A549 (cell line): ENCODE measurements around the gene MRPL55. TPM values are rescaled to one million over a fixed set of nuclear protein-coding genes. Genes with fewer than 3 reads are reported as not detected.

Source experiments
- ATAC-seq, 2 experiments: fragments of 200-7000 bp in 1 of 2; fragments of >200 bp in 1 of 2; cut with Nextera tagmentation in 1 of 2; cut with Tn5 transposase in 1 of 2; 3 replicates each; pipeline versions ENCODE4 v1.8.0 to v1.9.1; 2018 to 2020; ENCODE audit warnings: mild to moderate bottlenecking in 1 of 2, moderate library complexity in 1 of 2
- CTCF ChIA-PET: fragments of 300-600 bp; sonication (Branson Sonifier 250); formaldehyde crosslinking; extraction: SDS; loops from one replicate; lab custom pipeline; 2021; ENCODE audit warnings: antibody characterized with exemption, inconsistent platforms; lab: Yijun Ruan, JAX
- POLR2A ChIA-PET: fragments of 350-600 bp; formaldehyde crosslinking; extraction: SDS; loops from one replicate; lab custom pipeline; 2021; ENCODE audit warnings: antibody characterized with exemption, inconsistent platforms; lab: Yijun Ruan, JAX
- DNase-seq, 2 experiments: peaks; one replicate each; pipeline versions ENCODE4 v3.0.0 to v3.0.0-alpha.2; 2011 to 2016; ENCODE audit warnings: low read depth in 1 of 2, low spot score in 1 of 2
- FAIRE-seq: peaks from 2 replicates; lab custom pipeline; 2011; peaks lifted over from hg19 to GRCh38; lab: Jason Lieb, UNC
- H3K27ac ChIP-seq, 2 experiments: fragments of >200 bp; sonication (Bioruptor Twin); formaldehyde crosslinking; 3 replicates each; pipeline ENCODE4 v1.5.1; 2016 to 2017
- H3K4me1 ChIP-seq: fragments of >200 bp; sonication (Bioruptor Twin); formaldehyde crosslinking; 3 replicates; pipeline ENCODE4 v1.6.1; 2016
- H3K4me2 ChIP-seq: fragments of >200 bp; sonication (Bioruptor Twin); formaldehyde crosslinking; 3 replicates; pipeline ENCODE4 v1.6.1; 2016
- H3K4me3 ChIP-seq: fragments of >200 bp; sonication (Bioruptor Twin); formaldehyde crosslinking; 3 replicates; pipeline ENCODE4 v1.5.1; 2016
- H3K9me3 ChIP-seq: fragments of >200 bp; sonication (Bioruptor Twin); formaldehyde crosslinking; 3 replicates; pipeline ENCODE4 v1.6.1; 2016
- BHLHE40 ChIP-seq: IDR thresholded peaks from 2 replicates; pipeline ENCODE4 v1.6.1; 2012; ENCODE audit warnings: low read depth, low read length, inconsistent platforms
- CTCF ChIP-seq: fragments of >200 bp; sonication (Bioruptor Twin); formaldehyde crosslinking; IDR thresholded peaks from 3 replicates; pipeline ENCODE4 v1.5.1; 2016
- ELK1 ChIP-seq: fragments of 150-350 bp; IDR thresholded peaks from 2 replicates; pipeline ENCODE4 v1.6.1; 2014; ENCODE audit warnings: low read depth, mild to moderate bottlenecking, low read length
- FOSL2 ChIP-seq, 2 experiments: fragments of 450-650 bp in 1 of 2; fragments of >200 bp in 1 of 2; sonication (Bioruptor Twin) in 1 of 2; formaldehyde crosslinking; IDR thresholded peaks; 2 replicates each; pipeline versions ENCODE4 v1.5.0 to v1.6.1; 2016 to 2020; ENCODE audit warnings: mild to moderate bottlenecking in 1 of 2, moderate library complexity in 1 of 2
- FOXS1 ChIP-seq: fragments of 250-450 bp; sonication (Bioruptor Pico); IDR thresholded peaks from 2 replicates; pipeline ENCODE4 v1.5.0; 2020; ENCODE audit warnings: mild to moderate bottlenecking, moderate library complexity
- GATA3 ChIP-seq: IDR thresholded peaks from 2 replicates; pipeline ENCODE4 v1.6.1; 2012; ENCODE audit warnings: borderline replicate concordance
- HMGXB4 ChIP-seq: fragments of 250-450 bp; sonication (Bioruptor Pico); IDR thresholded peaks from 2 replicates; pipeline ENCODE4 v1.5.0; 2021; ENCODE audit warnings: mild to moderate bottlenecking, moderate library complexity, borderline replicate concordance
- JUN ChIP-seq, 2 experiments: fragments of >200 bp; sonication (Bioruptor Twin); formaldehyde crosslinking; IDR thresholded peaks; 2 replicates in 1 of 2; 3 replicates in 1 of 2; pipeline ENCODE4 v1.6.1; 2016 to 2017
- KDM1A ChIP-seq: fragments of 200-600 bp; sonication (generic); IDR thresholded peaks from 2 replicates; pipeline ENCODE4 v1.6.1; 2016; ENCODE audit warnings: low read depth, mild to moderate bottlenecking
- MAFK ChIP-seq: fragments of 450-650 bp; IDR thresholded peaks from 2 replicates; pipeline ENCODE4 v1.6.1; 2014; ENCODE audit not compliant: partially characterized antibody
- MYC ChIP-seq: IDR thresholded peaks from 2 replicates; pipeline ENCODE4 v1.6.1; 2012; ENCODE audit warnings: mild to moderate bottlenecking, inconsistent platforms, low read length, improper control_type of control experiment, borderline replicate concordance
- NFE2L2 ChIP-seq: fragments of 150-350 bp; conservative IDR thresholded peaks from 2 replicates; pipeline ENCODE4 v1.6.1; 2014; ENCODE audit warnings: low read length
- NR3C1 ChIP-seq: fragments of >200 bp; sonication (Bioruptor Twin); formaldehyde crosslinking; IDR thresholded peaks from 3 replicates; pipeline ENCODE4 v1.6.1; 2017
- PBX3 ChIP-seq: IDR thresholded peaks from 2 replicates; pipeline ENCODE4 v1.6.1; 2012
- RFX5 ChIP-seq: fragments of 450-650 bp; IDR thresholded peaks from 2 replicates; pipeline ENCODE4 v1.7.1; 2014; ENCODE audit warnings: antibody characterized with exemption, mild to moderate bottlenecking, moderate library complexity
- RNF2 ChIP-seq: fragments of 200-600 bp; sonication (generic); IDR thresholded peaks from 2 replicates; pipeline ENCODE4 v1.6.1; 2016; ENCODE audit warnings: low read depth, mild to moderate bottlenecking, antibody characterized with exemption, moderate library complexity, borderline replicate concordance
- SREBF2 ChIP-seq: fragments of 450-650 bp; IDR thresholded peaks from 2 replicates; pipeline ENCODE4 v1.6.1; 2014; ENCODE audit warnings: mild to moderate bottlenecking, moderate library complexity
- ZFP36 ChIP-seq: fragments of 450-650 bp; IDR thresholded peaks from 2 replicates; pipeline ENCODE4 v1.6.1; 2014; ENCODE audit warnings: borderline replicate concordance; ENCODE audit not compliant: partially characterized antibody
- ZSCAN20 ChIP-seq: fragments of 250-450 bp; sonication (Bioruptor Pico); IDR thresholded peaks from 2 replicates; pipeline ENCODE4 v1.8.0; 2022; ENCODE audit warnings: mild to moderate bottlenecking, moderate library complexity
- WGBS: methylation state at CpG from one replicate; pipeline ENCODE4 v1.1.6; 2017; ENCODE audit errors: missing lambda C conversion rate; 5-methylcytosine and 5-hydroxymethylcytosine counted together
- polyA plus RNA-seq, 4 experiments: library from polyadenylated mRNA; depleted of rRNA in 3 of 4; stranded (reverse); fragments of >200 nt; fragmentation: RNase III in 1 of 4; extraction: RNeasy Plus Mini Kit Qiagen cat#74134 plus additional on column Dnase treatment in 1 of 4; gene quantifications; 2 replicates in 3 of 4; 3 replicates in 1 of 4; pipeline ENCODE4 v1.2.3, GENCODE V29; 2011 to 2017

The MRPL55 gene
- polyA plus RNA-seq, 2 of the 4 experiments (the other 2 are of a cell fraction), result 54.2 to 80.0 TPM

- H3K4me1 ChIP-seq, result peaks cover 15% of the 10 kb centered on the region
- FAIRE-seq, result no peak
- peak overlapping the region; percentile 98 for H3K4me3 ChIP-seq
- TF ChIP-seq MAFK, result no peak
- TF ChIP-seq SREBF2, result no peak
- no peak for TF ChIP-seq CTCF
- TF ChIP-seq PBX3, result no peak
- no peak for TF ChIP-seq MYC
- no peak for TF ChIP-seq NFE2L2
- TF ChIP-seq NR3C1, result no peak
- no peak for TF ChIP-seq GATA3
- no peak for TF ChIP-seq ZFP36
- no peak for TF ChIP-seq RFX5
- TF ChIP-seq ZSCAN20, result no peak
- TF ChIP-seq BHLHE40, result no peak
- no peak for TF ChIP-seq FOSL2 (IDR thresholded peaks at IDR 0.05)
- TF ChIP-seq FOSL2 (CRISPR knock-in tag; IDR thresholded peaks at IDR 0.05), result no peak
- no peak for TF ChIP-seq KDM1A
- no peak for TF ChIP-seq JUN (IDR thresholded peaks at IDR 0.05)
- TF ChIP-seq ELK1, result no peak
- no peak for TF ChIP-seq FOXS1
- 75% methylated on average over 9 of the region's 11 CpGs for WGBS
- H3K27ac ChIP-seq, result peak overlapping the region; percentile 90 to 94
- H3K9me3 ChIP-seq, result no peaks in the 10 kb centered on the region
- no peak for ATAC-seq
- ChIA-PET CTCF (interaction anchor here (0.6 to 1.8 kb wide), 6 partner anchors 15 to 109 kb away, joined by 3 to 4 read pairs (median 3); partner anchors contain the start of gene ARF1), POLR2A (no interaction called here)
- DNase-seq, result no peak
- peak overlapping the region; percentile 95 for H3K4me2 ChIP-seq
Measured at GRCh38 chr1:228108055-228108690, 926 bp downstream of the MRPL55 start.

- Histone ChIP-seq H3K9me3 (no peaks in the 10 kb centered on the region), H3K4me3 (no peak overlapping the region), H3K27ac (no peak overlapping the region), H3K4me1 (peaks cover 15% of the 10 kb centered on the region), H3K4me2 (peak overlapping the region; percentile 95; the same call in 2 of the 3 replicates)
- TF ChIP-seq RNF2 (no peak), HMGXB4 (no peak)
- ChIA-PET POLR2A (no interaction called here), CTCF (interaction anchor here (0.9 to 1.2 kb wide), 3 partner anchors 21 to 61 kb away, joined by 3 read pairs; partner anchors contain the start of gene ARF1)
- no peak for FAIRE-seq
- ATAC-seq, result no peak
- 90% methylated on average over 16 of the region's 19 CpGs for WGBS
- no peak for DNase-seq
Measured at GRCh38 chr1:228107636-228108035, 1.5 kb downstream of the MRPL55 start.
